Glomerular endothelial cell (primary cell): ENCODE results near the gene PCDHGA6. TPM values are rescaled to one million over a fixed set of nuclear protein-coding genes. Genes with fewer than 3 reads are reported as not detected.
"Not testable (repeated sequence)": the region's sequence is repeated elsewhere in the genome, so short reads cannot be mapped to it uniquely, and the experiment has no call there.

Experiments used
- DNase-seq: peaks from one replicate; pipeline ENCODE4 v3.0.0-alpha.2; 2011; ENCODE audit warnings: low read depth, low spot score; ENCODE audit errors: extremely low read depth
- total RNA-seq: library from RNA; depleted of rRNA; stranded (reverse); fragments of >200 nt; gene quantifications from 2 replicates; pipeline ENCODE4 v1.2.3, GENCODE V29; 2015

PCDHGA6 gene
- total RNA-seq, 1 donor from 2014 or later, result 6.6 TPM

DNA sequence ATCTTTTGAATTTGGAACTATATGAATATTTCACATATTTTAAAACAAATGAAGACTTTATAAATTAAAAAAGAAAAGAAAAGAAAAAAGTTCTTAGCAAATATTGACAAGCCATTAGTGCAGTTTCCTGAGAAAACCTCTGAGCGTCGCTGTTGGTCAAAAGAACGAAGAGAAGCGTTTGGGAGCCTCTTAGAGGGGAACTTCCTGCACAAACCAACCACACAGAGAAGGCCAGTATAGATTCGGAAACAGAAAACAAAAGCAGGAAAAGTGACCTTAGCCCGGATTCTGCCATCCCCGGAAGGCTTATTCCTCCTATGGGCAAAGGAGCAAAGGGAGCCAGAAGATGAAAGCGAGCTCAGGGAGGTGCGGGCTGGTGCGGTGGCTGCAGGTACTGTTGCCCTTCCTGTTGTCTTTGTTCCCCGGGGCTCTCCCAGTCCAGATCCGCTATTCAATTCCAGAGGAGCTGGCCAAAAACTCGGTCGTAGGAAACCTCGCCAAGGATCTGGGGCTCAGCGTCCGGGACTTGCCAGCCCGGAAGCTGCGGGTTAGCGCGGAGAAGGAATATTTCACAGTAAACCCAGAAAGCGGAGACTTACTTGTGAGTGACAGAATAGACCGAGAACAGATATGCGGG is 13.8 kb upstream of the PCDHGA6 start, which contains the start of gene PCDHGB2:
PCDHGB2 (plus strand) TSS at position 205 of the 637 bp plus-strand sequence; CDS start at position 347, 142 bp downstream.
- no peak for DNase-seq

DNA sequence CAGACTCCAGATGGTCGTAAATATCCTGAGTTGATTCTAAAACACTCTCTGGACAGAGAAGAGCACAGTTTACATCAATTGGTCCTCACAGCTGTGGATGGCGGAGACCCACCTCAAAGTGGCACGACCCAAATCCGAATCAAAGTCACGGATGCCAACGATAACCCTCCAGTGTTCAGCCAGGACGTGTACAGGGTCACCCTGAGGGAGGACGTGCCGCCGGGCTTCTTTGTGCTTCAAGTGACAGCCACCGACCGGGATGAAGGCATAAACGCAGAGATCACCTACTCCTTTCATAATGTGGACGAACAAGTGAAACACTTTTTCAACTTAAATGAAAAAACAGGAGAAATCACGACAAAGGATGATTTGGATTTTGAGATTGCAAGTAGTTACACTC is 13.0 kb upstream of the PCDHGA6 start:
- DNase-seq, result no peak

DNA sequence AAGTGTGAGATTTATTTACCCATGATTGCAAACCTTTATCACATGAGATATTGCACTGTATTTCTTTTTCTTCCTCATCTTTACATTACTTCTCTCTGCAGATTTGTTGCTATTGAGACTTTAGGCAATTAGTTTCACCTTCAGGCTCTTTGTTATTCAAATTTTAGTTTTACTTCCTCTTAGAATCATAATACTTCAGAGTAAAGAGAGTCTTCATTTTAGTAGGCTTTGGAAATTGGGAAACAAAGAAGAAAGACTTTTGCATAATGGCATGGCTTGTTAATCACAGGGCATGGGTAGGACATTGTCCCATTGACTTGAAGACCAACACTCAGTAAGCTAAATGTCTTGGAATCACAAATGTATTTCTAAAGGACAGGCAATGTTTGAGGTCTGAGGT is 11.0 kb upstream of the PCDHGA6 start:
- no peak for DNase-seq

DNA sequence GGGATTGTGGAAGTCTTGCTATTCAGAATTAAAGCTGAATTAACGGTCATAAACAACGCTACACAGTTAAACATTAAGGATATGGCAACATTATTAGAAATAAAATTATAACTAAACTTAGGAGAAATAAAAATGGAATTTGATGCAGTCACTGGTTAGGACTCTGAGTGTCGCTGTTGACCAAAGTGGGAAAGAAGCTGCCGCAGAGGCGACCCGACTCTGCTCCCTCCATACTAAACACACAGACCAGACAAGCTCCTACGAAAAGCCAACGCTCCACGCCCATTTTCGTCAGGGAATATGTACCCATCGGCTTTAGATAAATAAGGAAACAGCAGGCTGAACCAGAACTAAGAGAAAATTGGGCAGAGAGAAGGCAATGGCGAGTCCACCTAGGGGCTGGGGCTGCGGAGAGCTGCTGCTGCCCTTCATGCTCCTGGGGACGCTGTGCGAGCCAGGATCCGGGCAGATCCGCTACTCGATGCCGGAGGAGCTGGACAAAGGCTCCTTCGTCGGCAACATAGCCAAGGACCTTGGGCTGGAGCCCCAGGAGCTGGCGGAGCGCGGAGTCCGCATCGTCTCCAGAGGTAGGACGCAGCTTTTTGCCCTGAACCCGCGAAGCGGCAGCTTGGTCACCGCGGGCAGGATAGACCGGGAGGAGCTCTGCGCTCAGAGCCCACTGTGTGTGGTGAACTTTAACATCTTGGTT is 9.6 kb upstream of the PCDHGA6 start, which contains the start of gene PCDHGA5:
PCDHGA5 (plus strand) TSS at position 211 of the 709 bp plus-strand sequence; CDS start at position 380, 169 bp downstream.
- DNase-seq, result no peak

DNA sequence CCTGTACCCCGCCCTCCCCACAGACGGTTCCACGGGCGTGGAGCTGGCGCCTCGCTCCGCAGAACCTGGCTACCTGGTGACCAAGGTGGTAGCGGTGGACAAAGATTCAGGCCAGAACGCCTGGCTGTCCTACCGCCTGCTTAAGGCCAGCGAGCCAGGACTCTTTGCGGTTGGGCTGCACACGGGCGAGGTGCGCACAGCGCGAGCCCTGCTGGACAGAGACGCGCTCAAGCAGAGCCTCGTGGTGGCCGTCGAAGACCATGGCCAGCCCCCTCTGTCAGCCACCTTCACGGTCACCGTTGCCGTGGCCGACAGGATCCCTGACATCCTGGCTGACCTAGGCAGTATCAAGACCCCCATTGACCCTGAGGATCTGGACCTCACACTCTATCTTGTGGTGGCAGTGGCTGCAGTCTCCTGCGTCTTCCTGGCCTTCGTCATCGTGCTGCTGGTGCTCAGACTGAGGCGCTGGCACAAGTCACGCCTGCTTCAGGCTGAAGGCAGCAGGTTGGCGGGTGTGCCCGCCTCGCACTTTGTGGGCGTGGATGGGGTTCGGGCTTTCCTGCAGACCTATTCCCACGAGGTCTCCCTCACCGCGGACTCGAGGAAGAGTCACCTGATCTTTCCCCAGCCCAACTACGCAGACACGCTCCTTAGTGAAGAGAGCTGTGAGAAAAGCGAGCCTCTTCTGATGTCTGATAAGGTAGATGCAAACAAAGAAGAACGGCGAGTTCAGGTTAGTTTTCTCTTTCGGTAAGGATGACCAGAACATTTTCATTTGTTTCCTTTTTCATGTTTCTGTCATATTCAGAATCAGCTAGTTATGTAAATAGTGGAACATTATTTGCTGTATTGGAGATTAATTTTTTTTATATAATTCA is 7.4 kb upstream of the PCDHGA6 start:
- DNase-seq, result no peak

DNA sequence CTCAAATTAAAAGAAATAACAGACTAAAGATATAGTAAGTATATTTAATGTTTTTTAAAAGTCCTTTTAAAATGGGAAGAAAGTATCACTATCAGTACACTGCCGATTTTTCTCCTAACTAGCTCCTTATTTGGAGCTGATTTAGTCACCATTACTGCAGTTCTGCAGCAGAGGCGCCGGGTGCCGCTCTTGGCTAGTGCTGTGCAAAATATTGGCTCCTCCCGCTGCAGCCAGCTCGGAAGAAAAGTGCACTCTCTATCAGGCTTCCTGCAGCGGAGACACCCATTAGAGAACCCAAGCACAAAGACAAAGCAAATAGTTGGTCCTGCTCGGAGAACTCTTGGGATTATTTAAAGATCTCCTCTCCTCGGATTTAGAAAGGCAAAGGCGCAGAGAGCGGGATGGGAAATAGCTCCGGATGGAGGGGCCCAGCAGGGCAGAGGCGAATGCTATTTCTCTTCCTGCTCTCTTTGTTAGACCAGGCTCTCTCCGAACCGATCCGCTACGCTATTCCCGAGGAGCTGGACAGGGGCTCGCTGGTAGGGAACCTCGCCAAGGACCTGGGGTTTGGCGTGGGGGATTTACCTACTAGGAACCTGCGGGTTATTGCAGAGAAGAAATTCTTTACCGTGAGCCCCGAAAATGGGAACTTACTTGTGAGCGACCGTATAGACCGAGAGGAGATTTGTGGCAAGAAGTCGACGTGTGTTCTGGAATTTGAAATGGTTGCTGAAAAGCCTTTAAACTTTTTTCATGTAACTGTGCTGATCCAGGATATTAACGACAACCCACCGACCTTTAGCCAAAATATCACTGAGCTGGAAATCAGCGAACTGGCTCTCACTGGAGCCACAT is 3.5 kb upstream of the PCDHGA6 start, which contains the start of gene PCDHGB3:
PCDHGB3 (plus strand) TSS at position 249 of the 855 bp plus-strand sequence; CDS start at position 402, 153 bp downstream.
- no peak for DNase-seq

DNA sequence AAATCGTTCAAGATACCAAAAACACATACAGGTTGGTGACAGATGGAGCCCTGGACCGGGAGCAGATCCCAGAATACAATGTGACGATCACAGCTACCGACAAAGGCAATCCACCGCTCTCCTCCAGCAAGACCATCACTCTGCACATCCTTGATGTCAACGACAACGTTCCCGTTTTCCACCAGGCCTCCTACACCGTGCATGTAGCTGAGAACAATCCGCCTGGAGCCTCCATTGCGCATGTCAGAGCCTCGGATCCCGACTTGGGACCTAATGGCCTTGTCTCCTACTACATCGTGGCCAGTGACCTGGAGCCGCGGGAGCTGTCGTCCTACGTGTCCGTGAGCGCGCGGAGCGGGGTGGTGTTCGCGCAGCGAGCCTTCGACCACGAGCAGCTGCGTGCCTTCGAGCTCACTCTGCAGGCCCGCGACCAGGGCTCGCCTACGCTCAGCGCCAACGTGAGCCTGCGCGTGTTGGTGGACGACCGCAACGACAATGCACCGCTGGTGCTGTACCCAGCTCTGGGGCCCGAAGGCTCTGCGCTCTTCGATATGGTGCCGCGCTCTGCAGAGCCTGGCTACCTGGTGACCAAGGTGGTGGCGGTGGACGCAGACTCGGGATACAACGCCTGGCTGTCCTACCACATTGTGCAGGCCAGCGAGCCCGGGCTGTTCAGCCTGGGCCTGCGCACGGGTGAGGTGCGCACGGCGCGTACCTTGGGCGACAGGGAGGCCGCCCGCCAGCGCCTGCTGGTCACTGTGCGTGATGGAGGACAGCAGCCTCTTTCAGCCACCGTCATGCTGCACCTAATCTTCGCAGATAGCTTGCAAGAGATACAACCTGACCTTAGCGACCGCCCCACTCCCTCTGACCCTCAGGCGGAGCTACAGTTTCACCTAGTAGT is 1.9 kb upstream of the PCDHGA6 start:
- no peak for DNase-seq

DNA sequence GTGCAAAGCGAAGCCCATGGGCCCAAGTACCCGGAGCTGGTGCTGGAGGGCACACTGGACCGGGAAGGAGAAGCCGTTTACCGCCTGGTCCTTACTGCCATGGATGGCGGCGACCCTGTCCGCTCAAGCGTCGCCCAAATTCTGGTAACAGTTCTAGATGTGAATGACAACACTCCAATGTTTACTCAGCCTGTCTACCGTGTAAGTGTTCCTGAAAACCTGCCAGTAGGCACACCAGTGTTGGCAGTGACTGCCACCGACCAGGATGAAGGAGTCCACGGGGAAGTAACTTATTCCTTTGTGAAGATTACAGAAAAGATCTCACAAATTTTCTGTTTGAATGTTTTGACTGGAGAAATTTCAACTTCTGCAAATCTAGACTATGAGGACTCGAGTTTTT is 936 bp downstream of the PCDHGA6 start:
- no peak for DNase-seq

DNA sequence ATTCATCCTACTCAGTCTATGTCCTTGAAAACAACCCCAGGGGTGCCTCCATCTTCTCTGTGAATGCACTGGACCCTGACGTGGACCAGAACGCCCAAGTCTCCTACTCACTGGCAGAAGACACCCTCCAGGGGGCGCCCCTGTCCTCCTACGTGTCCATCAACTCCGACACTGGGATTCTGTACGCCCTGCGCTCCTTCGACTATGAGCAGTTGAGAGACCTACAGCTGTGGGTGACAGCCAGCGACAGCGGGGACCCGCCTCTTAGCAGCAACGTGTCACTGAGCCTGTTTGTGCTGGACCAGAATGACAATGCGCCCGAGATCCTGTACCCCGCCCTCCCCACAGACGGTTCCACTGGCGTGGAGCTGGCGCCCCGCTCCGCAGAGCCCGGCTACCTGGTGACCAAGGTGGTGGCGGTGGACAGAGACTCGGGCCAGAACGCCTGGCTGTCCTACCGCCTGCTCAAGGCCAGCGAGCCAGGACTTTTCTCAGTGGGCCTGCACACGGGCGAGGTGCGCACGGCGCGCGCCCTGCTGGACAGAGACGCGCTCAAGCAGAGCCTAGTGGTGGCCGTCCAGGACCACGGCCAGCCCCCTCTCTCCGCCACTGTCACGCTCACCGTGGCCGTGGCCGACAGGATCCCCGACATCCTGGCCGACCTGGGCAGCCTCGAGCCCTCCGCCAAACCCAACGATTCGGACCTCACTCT is 1.9 kb downstream of the PCDHGA6 start:
- DNase-seq, result not testable (repeated sequence)

DNA sequence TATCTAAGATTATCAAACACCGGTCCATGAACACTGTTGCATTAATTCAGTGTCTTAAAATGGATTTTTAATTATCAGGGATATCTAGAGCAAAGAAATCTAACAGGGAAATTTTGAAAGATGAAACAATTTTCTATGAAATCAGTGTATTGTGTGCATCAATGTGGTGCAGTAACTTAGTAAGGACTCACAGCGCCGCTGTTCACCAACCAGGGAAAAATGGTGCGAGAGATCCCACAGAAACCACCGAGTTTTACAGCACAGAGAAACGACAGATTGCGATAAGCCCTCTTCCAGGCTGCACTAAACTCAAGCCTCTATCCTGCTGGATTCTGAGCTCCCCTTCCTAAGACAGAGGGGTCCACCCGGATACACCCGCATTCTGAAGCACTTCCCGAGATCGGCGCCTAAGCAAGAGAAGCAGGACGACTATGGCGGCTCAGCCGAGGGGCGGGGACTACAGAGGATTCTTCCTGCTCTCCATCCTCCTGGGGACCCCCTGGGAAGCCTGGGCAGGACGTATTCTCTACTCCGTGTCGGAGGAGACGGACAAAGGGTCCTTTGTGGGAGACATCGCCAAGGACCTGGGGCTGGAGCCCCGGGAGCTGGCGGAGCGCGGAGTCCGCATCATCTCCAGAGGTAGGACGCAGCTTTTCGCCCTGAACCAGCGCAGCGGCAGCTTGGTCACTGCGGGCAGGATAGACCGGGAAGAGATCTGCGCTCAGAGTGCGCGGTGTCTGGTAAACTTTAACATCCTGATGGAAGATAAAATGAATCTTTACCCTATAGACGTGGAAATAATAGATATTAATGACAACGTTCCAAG is 9.0 kb downstream of the PCDHGA6 start, which contains the start of gene PCDHGA7:
PCDHGA7 (plus strand) TSS at position 274 of the 826 bp plus-strand sequence; CDS start at position 432, 158 bp downstream.
- no peak for DNase-seq

DNA sequence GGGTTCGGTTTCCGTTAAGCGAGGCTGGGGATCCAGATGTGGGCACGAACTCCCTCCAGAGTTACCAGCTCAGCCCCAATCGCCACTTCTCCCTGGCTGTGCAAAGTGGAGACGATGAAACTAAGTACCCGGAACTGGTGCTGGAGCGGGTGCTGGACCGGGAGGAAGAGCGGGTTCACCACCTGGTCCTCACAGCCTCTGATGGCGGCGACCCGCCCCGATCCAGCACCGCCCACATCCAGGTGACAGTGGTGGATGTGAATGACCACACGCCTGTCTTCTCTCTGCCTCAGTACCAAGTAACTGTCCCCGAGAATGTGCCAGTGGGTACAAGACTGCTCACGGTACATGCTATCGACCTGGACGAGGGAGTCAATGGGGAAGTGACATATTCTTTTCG is 9.7 kb downstream of the PCDHGA6 start:
- DNase-seq, result no peak

DNA sequence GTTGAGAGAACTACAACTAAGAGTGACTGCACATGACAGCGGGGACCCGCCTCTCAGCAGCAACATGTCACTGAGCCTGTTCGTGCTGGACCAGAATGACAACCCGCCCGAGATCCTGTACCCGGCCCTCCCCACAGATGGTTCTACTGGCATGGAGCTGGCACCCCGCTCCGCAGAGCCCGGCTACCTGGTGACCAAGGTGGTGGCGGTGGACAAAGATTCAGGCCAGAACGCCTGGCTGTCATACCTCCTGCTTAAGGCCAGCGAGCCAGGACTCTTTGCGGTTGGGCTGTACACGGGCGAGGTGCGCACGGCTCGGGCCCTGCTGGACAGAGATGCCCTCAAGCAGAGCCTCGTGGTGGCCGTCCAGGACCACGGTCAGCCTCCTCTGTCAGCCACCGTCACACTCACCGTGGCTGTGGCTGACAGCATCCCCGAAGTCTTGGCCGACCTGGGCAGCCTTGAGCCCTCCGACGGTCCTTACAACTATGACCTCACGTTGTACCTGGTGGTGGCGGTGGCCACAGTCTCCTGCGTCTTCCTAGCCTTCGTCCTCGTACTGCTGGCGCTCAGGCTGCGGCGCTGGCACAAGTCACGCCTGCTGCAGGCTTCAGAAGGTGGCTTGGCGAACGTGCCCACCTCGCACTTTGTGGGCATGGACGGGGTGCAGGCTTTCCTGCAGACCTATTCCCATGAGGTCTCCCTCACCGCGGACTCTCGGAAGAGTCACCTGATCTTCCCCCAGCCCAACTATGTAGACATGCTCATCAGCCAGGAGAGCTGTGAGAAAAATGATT is 11.0 kb downstream of the PCDHGA6 start:
- DNase-seq, result no peak

DNA sequence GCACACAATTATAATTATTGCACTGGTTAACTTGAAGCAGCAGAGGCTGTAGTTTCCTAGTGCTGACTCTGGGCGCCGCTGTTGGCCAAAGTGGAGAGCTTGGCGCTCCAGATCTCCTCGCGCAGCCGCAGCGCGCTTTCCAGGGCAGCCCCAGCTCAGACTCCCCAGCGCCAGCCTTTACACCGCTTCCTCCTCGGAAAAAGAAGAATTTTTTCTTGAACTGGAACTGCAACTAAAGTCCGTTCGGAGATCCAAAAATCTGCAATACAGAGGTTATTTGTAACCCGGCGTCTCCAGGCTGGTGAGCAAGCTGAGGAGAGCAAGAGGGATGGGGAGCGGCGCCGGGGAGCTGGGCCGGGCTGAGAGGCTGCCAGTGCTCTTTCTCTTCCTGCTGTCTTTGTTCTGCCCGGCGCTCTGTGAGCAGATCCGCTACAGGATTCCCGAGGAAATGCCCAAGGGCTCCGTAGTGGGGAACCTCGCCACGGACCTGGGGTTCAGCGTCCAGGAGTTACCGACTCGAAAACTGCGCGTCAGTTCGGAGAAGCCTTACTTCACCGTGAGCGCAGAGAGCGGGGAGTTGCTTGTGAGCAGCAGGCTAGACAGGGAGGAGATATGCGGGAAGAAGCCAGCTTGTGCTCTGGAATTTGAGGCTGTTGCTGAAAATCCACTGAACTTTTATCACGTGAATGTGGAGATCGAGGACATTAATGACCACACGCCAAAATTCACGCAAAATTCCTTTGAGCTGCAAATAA is 14.0 kb downstream of the PCDHGA6 start, which contains the start of gene PCDHGB4:
PCDHGB4 (plus strand) TSS at position 142 of the 755 bp plus-strand sequence; CDS start at position 329, 187 bp downstream.
- DNase-seq, result not testable (repeated sequence)

DNA sequence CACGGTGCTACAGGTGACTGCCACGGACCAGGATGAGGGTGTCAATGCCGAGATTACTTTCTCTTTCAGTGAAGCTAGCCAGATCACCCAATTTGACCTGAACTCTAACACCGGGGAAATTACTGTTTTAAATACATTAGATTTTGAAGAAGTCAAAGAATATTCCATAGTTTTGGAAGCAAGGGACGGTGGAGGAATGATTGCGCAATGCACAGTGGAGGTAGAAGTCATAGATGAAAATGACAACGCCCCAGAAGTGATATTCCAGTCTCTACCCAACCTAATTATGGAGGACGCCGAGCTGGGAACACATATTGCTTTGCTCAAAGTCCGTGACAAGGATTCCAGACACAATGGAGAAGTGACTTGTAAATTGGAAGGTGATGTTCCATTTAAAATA is 15.0 kb downstream of the PCDHGA6 start:
- no peak for DNase-seq

DNA sequence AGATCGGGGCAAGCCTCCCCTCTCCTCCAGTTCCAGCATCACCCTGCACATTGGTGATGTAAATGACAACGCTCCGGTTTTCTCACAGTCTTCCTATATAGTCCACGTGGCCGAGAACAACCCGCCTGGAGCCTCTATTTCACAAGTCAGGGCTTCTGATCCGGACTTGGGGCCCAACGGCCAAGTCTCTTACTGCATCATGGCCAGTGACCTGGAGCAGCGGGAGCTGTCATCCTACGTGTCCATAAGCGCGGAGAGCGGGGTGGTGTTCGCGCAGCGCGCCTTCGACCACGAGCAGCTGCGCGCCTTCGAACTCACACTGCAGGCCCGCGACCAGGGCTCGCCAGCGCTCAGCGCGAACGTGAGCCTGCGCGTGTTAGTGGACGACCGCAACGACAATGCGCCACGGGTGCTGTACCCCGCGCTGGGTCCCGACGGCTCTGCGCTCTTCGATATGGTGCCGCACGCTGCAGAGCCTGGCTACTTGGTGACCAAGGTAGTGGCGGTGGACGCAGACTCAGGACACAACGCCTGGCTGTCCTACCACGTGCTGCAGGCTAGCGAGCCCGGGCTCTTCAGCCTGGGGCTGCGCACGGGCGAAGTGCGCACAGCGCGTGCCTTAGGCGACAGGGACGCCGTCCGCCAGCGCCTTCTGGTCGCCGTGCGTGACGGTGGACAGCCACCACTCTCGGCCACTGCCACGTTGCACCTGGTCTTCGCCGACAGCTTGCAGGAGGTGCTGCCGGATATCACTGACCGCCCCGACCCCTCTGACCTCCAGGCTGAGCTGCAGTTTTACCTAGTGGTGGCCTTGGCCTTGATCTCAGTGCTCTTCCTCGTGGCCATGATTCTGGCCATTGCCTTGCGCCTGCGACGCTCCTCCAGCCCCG is 15.7 kb downstream of the PCDHGA6 start:
- DNase-seq, result no peak
